ENCODE data around the gene STXBP3. TPM values are rescaled to one million over a fixed set of nuclear protein-coding genes. Genes with fewer than 3 reads are reported as not detected.

Gene STXBP3
- polyA plus RNA-seq, 1 donor = 55.5 TPM

DNA sequence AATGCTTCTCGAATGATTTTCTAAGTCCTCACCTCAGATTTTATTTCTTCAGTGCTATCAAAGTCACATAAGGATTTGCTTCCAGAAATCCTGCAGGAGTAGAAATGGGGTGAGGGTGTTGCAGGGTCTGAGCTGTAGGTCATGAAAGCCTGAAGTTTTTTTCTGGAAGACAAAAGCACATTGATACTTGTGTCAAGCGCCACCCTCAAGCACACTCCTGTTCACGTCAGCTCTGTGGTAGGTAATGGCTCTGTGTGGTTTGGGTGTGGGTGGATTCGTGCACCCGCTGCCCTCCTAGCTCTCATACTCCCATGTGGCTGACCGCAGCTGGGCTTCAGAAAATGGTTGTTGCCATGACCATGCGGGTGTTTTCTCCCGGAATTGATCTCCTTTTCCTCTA lies 70.5 kb downstream of the STXBP3 start:
- Histone ChIP-seq H3K27ac (ENCODE audit: low read length) (peak overlapping the region; percentile 54), H3K9me3 (ENCODE audit: control insufficient read depth, low read depth, low read length) (no peaks in the 10 kb centered on the region), H3K4me1 (ENCODE audit: control insufficient read depth, insufficient read depth, low read length) (peaks cover 6% of the 10 kb centered on the region), H3K36me3 (ENCODE audit: control insufficient read depth, insufficient read depth, low read length) (no peaks in the 10 kb centered on the region), H3K27me3 (ENCODE audit: control insufficient read depth, insufficient read depth, low read length) (no peaks in the 10 kb centered on the region), H3K4me3 (ENCODE audit: low read length) (no peak overlapping the region)
- 70% methylated on average over 4 of the region's 8 CpGs for WGBS (ENCODE audit: insufficient coverage, low lambda C conversion rate)
- peak in 1 of 2 donors; percentile 11 for DNase-seq

DNA sequence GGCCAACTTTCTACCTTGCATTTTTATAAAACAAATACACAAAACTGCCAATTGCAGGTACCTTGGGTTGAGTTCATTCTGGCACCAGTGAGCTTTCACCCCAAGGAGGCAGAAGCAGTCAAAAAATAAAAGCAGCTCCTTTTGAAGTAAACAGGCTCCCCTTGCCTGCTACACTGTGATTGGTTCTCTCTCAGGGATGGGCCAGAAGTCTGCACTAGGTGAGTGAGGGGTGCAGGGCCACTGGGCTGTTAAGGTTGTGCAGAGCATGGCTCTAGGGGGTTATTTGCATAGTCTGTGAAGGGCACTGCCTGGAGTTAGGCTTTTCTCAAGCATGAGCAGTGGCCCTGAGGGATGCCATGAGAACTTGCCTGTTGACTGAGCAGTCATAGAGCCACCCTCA lies 71.3 kb downstream of the STXBP3 start:
- Histone ChIP-seq H3K27me3 (ENCODE audit: control insufficient read depth, insufficient read depth, low read length) (no peaks in the 10 kb centered on the region), H3K4me3 (ENCODE audit: low read length) (no peak overlapping the region), H3K4me1 (ENCODE audit: control insufficient read depth, insufficient read depth, low read length) (peaks cover 6% of the 10 kb centered on the region), H3K9me3 (ENCODE audit: control insufficient read depth, low read depth, low read length) (no peaks in the 10 kb centered on the region), H3K36me3 (ENCODE audit: control insufficient read depth, insufficient read depth, low read length) (no peaks in the 10 kb centered on the region), H3K27ac (ENCODE audit: low read length) (no peak overlapping the region)
- DNase-seq = no peak

DNA sequence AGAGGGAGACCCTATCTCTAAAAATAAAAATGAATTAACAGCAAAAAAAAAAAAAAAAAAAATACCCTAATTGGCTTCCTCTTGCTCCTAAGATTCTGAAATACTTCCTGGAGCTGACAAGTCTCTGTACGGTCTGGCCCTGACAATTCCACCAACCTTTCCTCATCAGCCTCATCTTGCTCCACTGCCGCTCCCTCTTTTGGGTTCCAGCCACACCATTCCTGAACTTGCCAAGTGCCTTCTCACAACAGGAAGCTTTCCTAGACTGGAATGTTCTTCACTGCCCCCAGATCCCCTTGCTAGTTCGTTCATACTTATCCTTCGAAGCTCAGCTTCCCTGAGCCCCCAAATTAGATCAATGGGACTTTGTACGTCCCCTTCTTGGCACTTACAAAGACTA lies 73.4 kb downstream of the STXBP3 start:
- Histone ChIP-seq H3K4me1 (ENCODE audit: control insufficient read depth, insufficient read depth, low read length) (peaks cover 6% of the 10 kb centered on the region), H3K27me3 (ENCODE audit: control insufficient read depth, insufficient read depth, low read length) (no peaks in the 10 kb centered on the region), H3K4me3 (ENCODE audit: low read length) (no peak overlapping the region), H3K36me3 (ENCODE audit: control insufficient read depth, insufficient read depth, low read length) (no peaks in the 10 kb centered on the region), H3K27ac (ENCODE audit: low read length) (no peak overlapping the region), H3K9me3 (ENCODE audit: control insufficient read depth, low read depth, low read length) (no peaks in the 10 kb centered on the region)
- no CpG with 5 or more reads among the region's 5 CpGs for WGBS (ENCODE audit: insufficient coverage, low lambda C conversion rate)
- DNase-seq = no peak

DNA sequence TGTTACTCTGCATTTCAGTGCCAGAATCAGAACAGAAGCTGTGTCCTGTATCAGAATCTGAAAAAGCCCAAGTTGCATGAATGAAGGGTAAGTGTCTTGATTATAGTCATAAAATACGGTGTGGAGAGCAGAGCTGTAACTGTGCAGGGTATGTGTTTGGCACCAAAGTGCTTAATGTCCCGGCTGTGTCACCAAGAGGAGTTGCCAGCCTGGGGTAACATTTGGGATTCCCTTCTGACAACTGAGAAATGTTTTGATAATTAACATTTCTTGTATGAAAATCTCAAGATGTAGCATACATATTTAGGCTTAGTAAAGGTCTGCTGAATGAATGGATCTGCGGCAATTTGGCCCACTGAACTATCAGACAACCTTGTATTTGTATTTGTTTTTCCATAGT lies 77.2 kb downstream of the STXBP3 start:
- no peaks in the 10 kb centered on the region for H3K4me1 ChIP-seq (ENCODE audit: control insufficient read depth, insufficient read depth, low read length)
- H3K4me3 ChIP-seq (ENCODE audit: low read length) = no peak overlapping the region
- H3K9me3 ChIP-seq (ENCODE audit: control insufficient read depth, low read depth, low read length) = no peaks in the 10 kb centered on the region
- no peak for DNase-seq
- H3K27ac ChIP-seq (ENCODE audit: low read length) = no peak overlapping the region
- H3K36me3 ChIP-seq (ENCODE audit: control insufficient read depth, insufficient read depth, low read length) = no peaks in the 10 kb centered on the region
- 100% methylated on average over 1 of the region's 3 CpGs for WGBS (ENCODE audit: insufficient coverage, low lambda C conversion rate)
- H3K27me3 ChIP-seq (ENCODE audit: control insufficient read depth, insufficient read depth, low read length) = no peaks in the 10 kb centered on the region

DNA sequence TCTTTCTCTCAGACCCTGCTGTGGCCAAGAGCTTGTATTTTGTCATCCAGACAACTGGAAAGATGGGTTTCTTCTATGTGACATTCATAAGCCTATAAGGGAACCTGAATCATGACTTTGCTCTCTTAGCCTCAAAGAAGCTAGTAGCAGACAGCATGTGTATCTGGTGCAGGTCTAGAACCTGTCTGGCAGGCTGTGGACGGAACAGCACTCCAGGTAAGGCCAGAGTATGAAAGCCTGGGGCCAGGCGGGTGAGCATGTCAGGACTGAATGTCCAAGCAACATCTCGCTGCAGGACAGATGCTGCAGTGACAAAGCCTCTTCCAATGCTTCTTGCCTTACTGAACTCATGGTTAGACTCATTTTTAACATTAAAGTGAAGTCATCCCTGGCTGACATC lies 77.6 kb downstream of the STXBP3 start:
- Histone ChIP-seq H3K4me1 (ENCODE audit: control insufficient read depth, insufficient read depth, low read length) (no peaks in the 10 kb centered on the region), H3K36me3 (ENCODE audit: control insufficient read depth, insufficient read depth, low read length) (no peaks in the 10 kb centered on the region), H3K4me3 (ENCODE audit: low read length) (no peak overlapping the region), H3K27me3 (ENCODE audit: control insufficient read depth, insufficient read depth, low read length) (no peaks in the 10 kb centered on the region), H3K27ac (ENCODE audit: low read length) (no peak overlapping the region), H3K9me3 (ENCODE audit: control insufficient read depth, low read depth, low read length) (no peaks in the 10 kb centered on the region)
- DNase-seq = no peak
- no CpG with 5 or more reads among the region's 3 CpGs for WGBS (ENCODE audit: insufficient coverage, low lambda C conversion rate)

DNA sequence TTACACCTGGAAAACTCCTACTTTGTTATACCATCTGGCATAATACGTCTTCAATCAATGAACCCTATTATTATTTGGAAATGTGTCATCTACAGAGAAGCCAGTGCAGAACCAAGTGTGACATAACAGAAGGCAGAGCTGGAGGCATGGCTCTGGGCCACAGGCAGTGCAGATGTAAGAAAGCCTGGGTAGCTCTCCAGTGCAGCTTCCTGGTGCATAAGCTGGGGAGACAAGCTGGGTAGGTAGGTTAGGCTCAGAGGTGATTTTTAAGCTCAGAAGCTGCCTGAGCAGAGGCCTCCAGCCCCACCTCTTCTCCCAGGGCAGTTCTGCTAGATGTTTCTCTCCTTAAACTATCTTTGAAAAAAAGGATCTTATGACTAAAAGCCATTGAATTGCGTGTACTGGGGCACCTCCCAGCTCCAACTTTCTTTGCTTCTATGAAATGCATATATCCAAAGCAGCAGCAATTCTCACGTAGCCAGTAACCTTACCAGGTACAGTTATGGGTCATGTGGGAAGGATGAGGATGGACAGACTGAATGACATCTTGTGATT lies 79.7 kb downstream of the STXBP3 start:
- no CpG with 5 or more reads among the region's 3 CpGs for WGBS (ENCODE audit: insufficient coverage, low lambda C conversion rate)
- Histone ChIP-seq H3K9me3 (ENCODE audit: control insufficient read depth, low read depth, low read length) (no peaks in the 10 kb centered on the region), H3K36me3 (ENCODE audit: control insufficient read depth, insufficient read depth, low read length) (no peaks in the 10 kb centered on the region), H3K4me1 (ENCODE audit: control insufficient read depth, insufficient read depth, low read length) (no peaks in the 10 kb centered on the region), H3K4me3 (ENCODE audit: low read length) (no peak overlapping the region), H3K27me3 (ENCODE audit: control insufficient read depth, insufficient read depth, low read length) (no peaks in the 10 kb centered on the region), H3K27ac (ENCODE audit: low read length) (no peak overlapping the region)
- DNase-seq = no peak

DNA sequence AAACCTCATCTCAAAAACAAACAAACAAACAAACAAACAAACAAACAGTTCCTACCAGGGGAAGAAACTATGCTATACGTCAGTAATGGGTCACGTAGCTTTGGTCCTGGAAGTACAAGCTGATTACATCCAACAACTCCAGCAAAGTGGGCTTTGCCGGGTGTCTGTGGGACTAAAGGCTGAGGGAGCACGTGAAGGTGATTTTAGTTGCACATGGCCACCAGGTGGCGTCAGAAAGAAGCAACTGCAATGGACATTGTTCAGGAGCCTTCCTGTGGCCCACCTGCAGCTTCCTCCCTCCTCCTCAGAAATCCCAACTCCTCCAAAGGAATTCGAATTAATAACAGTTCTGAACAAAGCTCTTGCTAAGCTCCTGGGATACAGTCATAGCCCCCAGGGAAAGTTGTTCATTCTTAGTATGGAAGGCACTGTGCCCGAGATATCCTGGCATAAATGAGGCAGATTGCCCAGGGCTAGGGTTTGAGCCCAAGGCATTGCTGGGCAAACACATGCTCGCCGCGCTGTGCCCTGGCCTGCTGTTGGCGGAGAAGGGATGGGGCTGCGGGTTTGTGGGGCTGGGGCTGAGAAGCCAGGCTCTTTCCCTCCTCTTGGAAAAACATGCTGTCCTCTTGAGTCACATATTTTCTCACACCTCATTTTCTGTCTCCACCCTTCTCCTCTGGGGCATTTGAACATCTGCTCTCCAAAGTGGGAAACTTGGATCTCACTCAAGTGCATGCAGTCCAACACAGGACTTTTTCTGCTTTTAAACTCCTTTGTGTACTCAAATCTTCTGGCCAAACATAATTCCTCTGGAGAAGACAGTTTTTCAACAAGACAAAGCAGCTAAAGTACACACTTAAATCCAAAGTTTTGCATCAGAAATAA lies 81.8 kb downstream of the STXBP3 start:
- H3K27me3 ChIP-seq (ENCODE audit: control insufficient read depth, insufficient read depth, low read length) = no peaks in the 10 kb centered on the region
- H3K9me3 ChIP-seq (ENCODE audit: control insufficient read depth, low read depth, low read length) = no peaks in the 10 kb centered on the region
- H3K4me3 ChIP-seq (ENCODE audit: low read length) = no peak overlapping the region
- no peak overlapping the region for H3K27ac ChIP-seq (ENCODE audit: low read length)
- no peaks in the 10 kb centered on the region for H3K36me3 ChIP-seq (ENCODE audit: control insufficient read depth, insufficient read depth, low read length)
- peak; percentile 53 to 62 for DNase-seq
- no CpG with 5 or more reads among the region's 12 CpGs for WGBS (ENCODE audit: insufficient coverage, low lambda C conversion rate)
- no peaks in the 10 kb centered on the region for H3K4me1 ChIP-seq (ENCODE audit: control insufficient read depth, insufficient read depth, low read length)

DNA sequence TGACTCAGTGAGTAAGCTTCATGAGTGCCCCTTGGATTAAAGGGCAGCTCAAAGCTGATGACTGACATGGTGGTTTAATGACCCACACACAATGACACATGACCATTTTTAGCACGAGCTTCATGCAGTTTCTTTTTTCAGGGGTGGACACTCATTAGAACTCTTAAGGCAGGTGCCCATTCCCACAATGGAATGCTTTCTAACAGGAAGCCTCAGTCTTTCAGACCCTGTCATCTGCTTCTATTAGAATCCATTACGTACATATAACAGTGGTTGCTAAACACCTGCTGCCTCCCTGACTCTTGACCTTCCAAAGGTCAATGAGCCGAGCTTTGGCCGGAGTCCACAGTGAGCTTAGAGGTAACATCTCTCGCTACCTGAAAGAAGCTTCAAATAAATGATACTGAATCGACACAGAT lies 83.0 kb downstream of the STXBP3 start:
- peak in 1 of 2 donors; percentile 45 for DNase-seq
- no peaks in the 10 kb centered on the region for H3K4me1 ChIP-seq (ENCODE audit: control insufficient read depth, insufficient read depth, low read length)
- no peak overlapping the region for H3K4me3 ChIP-seq (ENCODE audit: low read length)
- H3K9me3 ChIP-seq (ENCODE audit: control insufficient read depth, low read depth, low read length) = no peaks in the 10 kb centered on the region
- H3K27me3 ChIP-seq (ENCODE audit: control insufficient read depth, insufficient read depth, low read length) = no peaks in the 10 kb centered on the region
- H3K27ac ChIP-seq (ENCODE audit: low read length) = no peak overlapping the region
- no CpG with 5 or more reads among the region's 6 CpGs for WGBS (ENCODE audit: insufficient coverage, low lambda C conversion rate)
- no peaks in the 10 kb centered on the region for H3K36me3 ChIP-seq (ENCODE audit: control insufficient read depth, insufficient read depth, low read length)

DNA sequence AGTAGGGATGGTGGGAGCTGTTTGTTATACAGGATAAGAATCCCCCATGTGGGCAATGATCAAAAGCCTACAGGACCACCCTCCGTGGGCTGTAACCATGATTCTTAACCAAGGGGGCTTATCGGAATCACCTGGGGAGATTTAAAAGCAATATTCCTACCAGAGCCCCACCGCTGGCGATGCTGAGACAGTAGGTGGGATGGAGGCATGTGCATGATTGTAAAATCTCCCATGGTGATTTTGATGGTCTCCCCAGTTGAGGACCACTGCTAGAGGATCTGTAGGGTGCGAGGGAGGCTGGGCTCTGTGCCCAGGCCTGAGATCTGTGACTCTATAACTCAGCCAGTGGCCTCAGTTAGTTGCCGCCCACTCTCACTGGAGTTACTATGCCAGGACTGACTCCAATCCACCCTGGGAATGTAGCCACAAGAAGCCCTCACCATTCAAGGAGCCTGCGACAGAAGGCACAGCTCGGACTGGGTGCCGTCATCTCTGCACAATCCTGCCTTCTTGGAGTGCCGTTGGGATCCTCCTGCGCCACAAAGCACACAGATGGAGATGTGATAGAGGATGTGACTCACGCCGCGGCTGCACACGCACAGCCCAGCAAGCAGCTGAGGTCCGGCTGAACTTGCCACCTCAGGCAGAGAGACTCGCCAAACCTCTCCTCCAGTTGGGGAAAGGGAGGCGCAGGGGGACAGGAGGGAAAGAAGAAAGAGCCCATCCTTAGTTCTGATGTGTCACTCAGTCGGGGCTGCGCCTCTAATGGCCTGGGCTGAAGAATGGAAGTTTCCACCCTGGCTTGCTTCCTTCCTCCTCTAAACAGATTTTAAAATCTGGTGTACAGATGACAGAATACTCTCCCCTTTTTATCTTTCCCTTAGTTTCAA lies 83.9 kb downstream of the STXBP3 start:
- WGBS (ENCODE audit: insufficient coverage, low lambda C conversion rate) = no CpG with 5 or more reads among the region's 20 CpGs
- H3K27me3 ChIP-seq (ENCODE audit: control insufficient read depth, insufficient read depth, low read length) = no peaks in the 10 kb centered on the region
- peak in 1 of 2 donors; percentile 42 for DNase-seq
- no peak overlapping the region for H3K4me3 ChIP-seq (ENCODE audit: low read length)
- H3K27ac ChIP-seq (ENCODE audit: low read length) = no peak overlapping the region
- H3K4me1 ChIP-seq (ENCODE audit: control insufficient read depth, insufficient read depth, low read length) = no peaks in the 10 kb centered on the region
- H3K9me3 ChIP-seq (ENCODE audit: control insufficient read depth, low read depth, low read length) = no peaks in the 10 kb centered on the region
- H3K36me3 ChIP-seq (ENCODE audit: control insufficient read depth, insufficient read depth, low read length) = no peaks in the 10 kb centered on the region

DNA sequence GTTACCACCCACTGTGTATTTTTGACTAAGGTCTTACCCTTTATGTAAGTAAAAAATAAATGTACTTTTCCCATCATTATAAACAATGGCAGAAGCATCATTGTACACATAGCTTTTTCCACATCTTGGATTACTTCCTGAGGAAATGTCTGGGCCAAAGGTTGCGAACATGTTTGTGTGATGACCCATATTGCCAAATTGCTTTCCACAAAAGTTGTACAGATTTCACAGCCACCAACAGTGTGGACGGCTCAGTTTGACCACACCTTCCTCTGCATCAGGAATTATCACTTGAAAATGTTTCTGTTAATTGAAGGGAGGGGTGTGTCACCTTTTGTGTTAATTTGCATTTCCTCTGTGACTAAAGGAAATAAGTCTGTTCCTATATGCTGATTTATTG lies 84.8 kb downstream of the STXBP3 start:
- no peaks in the 10 kb centered on the region for H3K4me1 ChIP-seq (ENCODE audit: control insufficient read depth, insufficient read depth, low read length)
- no peak overlapping the region for H3K27ac ChIP-seq (ENCODE audit: low read length)
- H3K27me3 ChIP-seq (ENCODE audit: control insufficient read depth, insufficient read depth, low read length) = no peaks in the 10 kb centered on the region
- peak in 1 of 2 donors; percentile 17 for DNase-seq
- H3K36me3 ChIP-seq (ENCODE audit: control insufficient read depth, insufficient read depth, low read length) = no peaks in the 10 kb centered on the region
- no peak overlapping the region for H3K4me3 ChIP-seq (ENCODE audit: low read length)
- no CpG with 5 or more reads among the region's 2 CpGs for WGBS (ENCODE audit: insufficient coverage, low lambda C conversion rate)
- no peaks in the 10 kb centered on the region for H3K9me3 ChIP-seq (ENCODE audit: control insufficient read depth, low read depth, low read length)

Measured in large intestine (tissue), 3 donors.